GM21367 (cell line): ENCODE results near the gene PRR20E.
"Not testable (repeated sequence)": the region's sequence is repeated elsewhere in the genome, so short reads cannot be mapped to it uniquely, and the experiment has no call there.

Source experiments
- ATAC-seq: cut with Tn5 transposase; IDR thresholded peaks from one replicate; pipeline ENCODE4 v1.9.1; 2021; ENCODE audit not compliant: unreplicated experiment

PRR20E gene

DNA sequence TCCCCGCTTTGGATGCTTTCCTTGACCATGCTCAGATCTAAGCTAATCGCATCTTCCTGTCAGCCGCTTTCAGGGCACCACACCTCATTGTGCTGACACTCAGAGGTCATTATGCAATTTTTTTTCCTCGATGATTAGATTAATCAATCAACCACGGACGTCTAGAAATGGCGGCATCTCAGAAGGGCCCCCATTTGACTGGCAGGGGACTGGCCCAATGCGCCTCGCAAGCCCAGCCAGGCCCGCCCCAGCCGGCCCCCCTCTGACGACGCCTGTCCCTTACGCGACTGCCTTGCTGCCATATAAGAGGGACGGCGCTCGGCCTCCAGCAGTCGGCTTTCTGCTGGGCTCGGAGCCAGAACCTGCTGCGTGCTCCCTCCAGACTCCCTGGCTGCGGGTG lies at the start of gene PRR20E:
TSS of gene PRR20E (plus strand) at position 301 of the 400 bp plus-strand sequence. CDS start 387 bp downstream, outside the sequence.
- ATAC-seq: not testable (repeated sequence)

DNA sequence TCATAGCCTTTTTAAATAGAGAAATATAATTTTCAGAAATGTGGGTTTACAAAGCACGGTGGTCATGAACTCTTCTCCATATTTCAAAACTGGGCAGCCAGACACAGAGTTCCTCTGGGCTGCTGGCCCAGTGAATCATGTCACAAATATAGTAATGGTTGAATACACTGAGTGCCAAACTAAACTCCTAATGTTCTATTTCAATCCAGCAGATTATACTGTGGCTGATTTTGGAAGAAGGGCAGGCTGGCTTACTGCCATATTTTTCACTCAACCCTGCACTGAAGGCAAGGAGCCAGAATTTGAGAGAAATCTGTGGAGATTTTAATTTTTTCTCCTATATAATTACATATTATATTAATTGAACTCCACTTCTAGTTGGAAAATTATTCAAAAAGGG lies 43.3 kb upstream of the PRR20E start:
- ATAC-seq: no peak

DNA sequence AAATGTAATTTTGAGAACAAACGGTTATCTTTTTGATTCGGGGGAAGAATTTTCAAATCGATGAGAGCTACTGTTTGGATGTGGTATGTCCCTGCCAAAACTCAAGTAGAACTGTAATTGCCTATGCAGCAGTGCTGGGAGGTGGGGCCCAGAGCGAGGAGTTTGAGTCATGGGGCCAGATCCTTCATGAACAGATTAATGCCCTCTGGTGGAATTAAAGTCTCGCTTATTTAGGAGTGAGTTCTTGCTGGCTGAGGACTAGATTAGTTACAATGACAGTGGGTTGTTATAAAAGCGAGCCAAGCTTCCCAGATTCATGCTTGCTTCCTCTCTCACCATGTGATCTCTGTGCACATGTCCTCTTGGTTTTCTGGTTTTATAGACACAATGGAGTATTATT lies 38.1 kb upstream of the PRR20E start:
- ATAC-seq: no peak

DNA sequence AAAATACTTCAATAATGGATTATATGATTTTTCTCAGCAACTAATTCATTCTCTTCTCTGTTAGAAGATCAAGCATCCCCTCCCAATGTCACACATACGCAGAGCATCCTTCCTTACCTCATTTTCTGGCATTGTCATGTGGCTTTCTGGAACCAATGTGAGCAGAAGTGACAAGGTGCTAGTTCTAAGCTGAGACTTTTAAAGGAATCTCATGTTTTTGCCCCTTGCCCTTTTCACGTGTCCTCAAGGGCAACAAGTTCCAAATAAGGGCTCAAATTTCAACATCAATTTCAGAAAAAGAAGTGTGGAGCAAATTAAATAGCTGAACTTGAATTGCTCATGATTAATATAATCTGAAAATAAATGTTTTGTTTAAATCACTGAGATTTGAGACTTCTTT lies 30.9 kb upstream of the PRR20E start:
- no peak for ATAC-seq

DNA sequence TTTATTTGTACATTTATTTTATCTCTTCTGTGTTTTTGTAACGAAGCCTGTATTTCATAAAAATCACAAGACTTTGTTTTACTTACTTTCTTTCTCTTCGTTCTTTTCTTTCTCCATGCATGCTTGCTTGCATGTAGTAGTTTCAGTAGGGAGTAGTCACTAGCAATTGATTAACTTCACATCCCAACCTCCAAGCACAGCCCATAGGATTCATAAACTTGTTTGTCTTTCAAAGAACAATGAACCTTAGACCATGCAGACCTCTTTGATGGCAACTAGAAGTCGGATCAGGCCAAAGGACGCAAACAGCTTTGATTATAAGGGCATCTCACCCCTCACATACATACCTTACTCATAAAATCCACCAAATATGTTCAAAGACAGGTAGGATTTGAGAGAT lies 29.4 kb upstream of the PRR20E start:
- ATAC-seq: no peak

DNA sequence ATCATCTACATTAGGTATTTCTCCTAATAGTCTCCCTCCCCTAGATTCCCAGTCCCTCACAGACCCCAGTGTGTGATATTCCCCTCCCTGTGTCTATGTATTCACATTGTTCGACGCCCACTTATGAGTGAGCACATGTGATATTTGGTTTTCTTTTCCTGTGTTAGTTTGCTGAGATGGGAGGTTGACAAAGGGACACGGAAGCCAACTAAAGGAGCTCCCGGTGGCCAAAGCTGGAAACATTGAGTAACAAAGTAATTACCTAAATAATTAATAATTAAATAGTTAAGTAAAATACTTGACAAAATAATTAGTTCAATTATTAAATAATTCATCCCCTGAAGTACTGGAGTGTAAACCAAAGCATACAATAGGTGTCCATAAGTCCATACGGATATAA lies 28.0 kb upstream of the PRR20E start:
- ATAC-seq: no peak

DNA sequence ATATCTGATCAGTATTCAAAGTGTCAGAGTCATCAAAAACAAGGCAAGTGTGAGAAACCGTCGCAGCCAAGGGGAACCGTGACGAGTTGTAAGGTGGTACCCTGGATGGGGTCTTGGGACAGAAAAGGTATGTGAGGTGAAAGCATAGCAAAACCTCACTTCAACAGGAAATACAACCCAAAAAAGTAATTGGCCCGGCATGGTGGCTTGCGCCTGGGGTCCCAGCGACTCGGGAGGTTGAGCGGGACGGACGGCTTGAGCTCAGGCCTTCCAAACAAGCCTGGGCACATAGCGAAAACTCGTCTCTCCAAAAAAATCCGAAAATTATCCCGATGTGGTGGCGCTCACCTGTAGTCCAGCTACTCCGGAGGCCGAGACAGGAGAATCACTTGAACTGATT lies 27.2 kb upstream of the PRR20E start:
- not testable (repeated sequence) for ATAC-seq

DNA sequence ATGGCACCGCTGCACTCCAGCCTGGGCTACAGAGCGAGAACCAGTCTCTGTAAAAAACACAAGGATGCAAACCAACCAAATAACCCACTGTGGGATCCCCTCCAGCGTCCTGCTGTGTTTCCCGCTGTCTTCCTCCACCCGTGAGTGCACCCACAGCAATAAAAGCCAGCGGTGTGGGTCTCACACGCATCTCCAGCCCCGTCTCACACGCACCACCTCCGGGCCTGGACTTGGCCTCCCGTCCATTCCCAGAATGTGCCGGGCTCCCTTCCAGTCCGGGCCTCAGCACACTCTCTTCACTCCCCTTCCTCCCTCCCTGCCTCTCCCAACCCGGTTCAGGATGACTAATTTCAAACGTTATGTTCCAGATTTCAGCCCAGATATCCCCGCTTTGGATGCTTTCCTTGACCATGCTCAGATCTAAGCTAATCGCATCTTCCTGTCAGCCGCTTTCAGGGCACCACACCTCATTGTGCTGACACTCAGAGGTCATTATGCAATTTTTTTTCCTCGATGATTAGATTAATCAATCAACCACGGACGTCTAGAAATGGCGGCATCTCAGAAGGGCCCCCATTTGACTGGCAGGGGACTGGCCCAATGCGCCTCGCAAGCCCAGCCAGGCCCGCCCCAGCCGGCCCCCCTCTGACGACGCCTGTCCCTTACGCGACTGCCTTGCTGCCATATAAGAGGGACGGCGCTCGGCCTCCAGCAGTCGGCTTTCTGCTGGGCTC lies 26.6 kb upstream of the PRR20E start, which contains the start of gene PRR20A:
TSS of gene PRR20A (plus strand) at position 684 of the 734 bp plus-strand sequence. CDS start 387 bp downstream, outside the sequence.
- not testable (repeated sequence) for ATAC-seq

DNA sequence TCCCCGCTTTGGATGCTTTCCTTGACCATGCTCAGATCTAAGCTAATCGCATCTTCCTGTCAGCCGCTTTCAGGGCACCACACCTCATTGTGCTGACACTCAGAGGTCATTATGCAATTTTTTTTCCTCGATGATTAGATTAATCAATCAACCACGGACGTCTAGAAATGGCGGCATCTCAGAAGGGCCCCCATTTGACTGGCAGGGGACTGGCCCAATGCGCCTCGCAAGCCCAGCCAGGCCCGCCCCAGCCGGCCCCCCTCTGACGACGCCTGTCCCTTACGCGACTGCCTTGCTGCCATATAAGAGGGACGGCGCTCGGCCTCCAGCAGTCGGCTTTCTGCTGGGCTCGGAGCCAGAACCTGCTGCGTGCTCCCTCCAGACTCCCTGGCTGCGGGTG lies 19.8 kb upstream of the PRR20E start, which contains the start of gene PRR20B:
TSS of gene PRR20B (plus strand) at position 301 of the 400 bp plus-strand sequence. CDS start 387 bp downstream, outside the sequence.
- not testable (repeated sequence) for ATAC-seq

DNA sequence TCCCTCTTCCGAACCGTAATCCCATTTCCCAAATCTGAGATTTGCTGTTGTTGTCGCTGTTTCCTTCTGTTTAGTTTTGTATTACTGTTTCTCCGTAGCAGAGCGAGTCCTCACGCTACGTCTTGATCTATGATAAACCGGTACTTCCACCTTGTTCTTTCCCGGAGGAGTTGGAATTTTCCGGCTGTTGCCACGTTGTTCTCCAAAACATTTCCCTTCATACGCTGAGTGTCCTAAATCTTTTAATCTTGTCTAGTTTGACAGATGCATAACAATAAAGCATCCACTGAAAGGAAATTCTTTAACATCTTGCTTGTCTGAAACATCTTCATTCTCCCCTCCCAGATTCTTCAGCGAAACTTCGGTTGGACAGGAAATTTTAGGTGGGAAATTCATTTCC lies 18.9 kb upstream of the PRR20E start:
- ATAC-seq: not testable (repeated sequence)

DNA sequence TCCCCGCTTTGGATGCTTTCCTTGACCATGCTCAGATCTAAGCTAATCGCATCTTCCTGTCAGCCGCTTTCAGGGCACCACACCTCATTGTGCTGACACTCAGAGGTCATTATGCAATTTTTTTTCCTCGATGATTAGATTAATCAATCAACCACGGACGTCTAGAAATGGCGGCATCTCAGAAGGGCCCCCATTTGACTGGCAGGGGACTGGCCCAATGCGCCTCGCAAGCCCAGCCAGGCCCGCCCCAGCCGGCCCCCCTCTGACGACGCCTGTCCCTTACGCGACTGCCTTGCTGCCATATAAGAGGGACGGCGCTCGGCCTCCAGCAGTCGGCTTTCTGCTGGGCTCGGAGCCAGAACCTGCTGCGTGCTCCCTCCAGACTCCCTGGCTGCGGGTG lies 13.2 kb upstream of the PRR20E start, which contains the start of gene PRR20C:
TSS of gene PRR20C (plus strand) at position 301 of the 400 bp plus-strand sequence. CDS start 387 bp downstream, outside the sequence.
- ATAC-seq: not testable (repeated sequence)

DNA sequence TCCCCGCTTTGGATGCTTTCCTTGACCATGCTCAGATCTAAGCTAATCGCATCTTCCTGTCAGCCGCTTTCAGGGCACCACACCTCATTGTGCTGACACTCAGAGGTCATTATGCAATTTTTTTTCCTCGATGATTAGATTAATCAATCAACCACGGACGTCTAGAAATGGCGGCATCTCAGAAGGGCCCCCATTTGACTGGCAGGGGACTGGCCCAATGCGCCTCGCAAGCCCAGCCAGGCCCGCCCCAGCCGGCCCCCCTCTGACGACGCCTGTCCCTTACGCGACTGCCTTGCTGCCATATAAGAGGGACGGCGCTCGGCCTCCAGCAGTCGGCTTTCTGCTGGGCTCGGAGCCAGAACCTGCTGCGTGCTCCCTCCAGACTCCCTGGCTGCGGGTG lies 6.7 kb upstream of the PRR20E start, which contains the start of gene PRR20D:
TSS of gene PRR20D (plus strand) at position 301 of the 400 bp plus-strand sequence. CDS start 387 bp downstream, outside the sequence.
- not testable (repeated sequence) for ATAC-seq

DNA sequence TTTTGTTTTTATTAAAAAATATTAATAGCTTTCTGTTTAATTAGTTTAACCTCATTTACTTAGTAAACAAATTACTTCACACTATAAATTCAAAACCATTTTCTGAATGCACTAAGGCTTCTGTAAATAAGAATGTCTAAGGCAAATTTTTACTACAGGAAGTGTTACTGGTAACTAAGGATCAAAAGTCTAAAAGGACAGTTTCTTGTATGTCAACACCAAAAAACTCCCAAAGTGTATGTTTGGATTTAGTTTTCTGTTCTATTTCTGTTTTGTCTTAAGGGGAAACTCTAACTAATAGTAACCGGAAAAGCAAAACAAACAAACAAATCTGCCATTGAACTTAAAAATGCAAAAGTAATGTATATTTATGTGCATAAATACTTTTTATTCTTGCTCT lies 24.7 kb downstream of the PRR20E start:
- ATAC-seq: no peak

DNA sequence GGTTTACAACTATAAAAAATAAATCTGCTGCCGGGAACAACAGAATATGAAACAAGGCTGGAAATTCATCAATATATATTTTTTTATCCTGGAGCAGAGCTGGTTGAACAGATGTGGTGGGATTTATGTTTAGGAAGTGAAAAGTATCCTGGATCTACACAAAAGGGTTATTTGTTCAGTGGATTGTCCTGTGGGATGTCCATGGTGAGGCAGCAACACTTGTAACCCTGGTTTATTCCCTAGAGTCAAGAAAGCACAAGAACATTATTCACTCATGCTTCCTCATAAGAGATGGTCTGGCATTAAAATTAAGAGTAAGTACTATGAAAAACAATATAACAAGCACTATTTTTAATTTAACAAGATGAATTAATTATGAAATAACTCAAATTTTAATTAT lies 46.0 kb downstream of the PRR20E start:
- ATAC-seq: no peak
